Neural progenitor cell (in vitro differentiated cells): ENCODE measurements around the gene AKAP5. TPM values are rescaled to one million over a fixed set of nuclear protein-coding genes. Genes with fewer than 3 reads are reported as not detected.

Experiments used
- DNase-seq: peaks from one replicate; pipeline ENCODE4 v3.0.0-alpha.2; 2016; ENCODE audit warnings: low spot score
- H2AFZ ChIP-seq: fragments of 200-600 bp; sonication (generic); replicated peaks from 2 replicates; pipeline ENCODE4 v1.6.1; 2016; ENCODE audit warnings: antibody characterized with exemption
- H3F3A ChIP-seq: fragments of 200-600 bp; sonication (generic); 2 replicates; pipeline ENCODE4 v1.6.1; 2016; ENCODE audit warnings: antibody characterized with exemption, low read depth
- H3K27ac ChIP-seq: fragments of 200-600 bp; sonication (generic); 2 replicates; pipeline ENCODE4 v1.5.1; 2016; ENCODE audit warnings: mild to moderate bottlenecking
- H3K27me3 ChIP-seq: fragments of 200-600 bp; sonication (generic); 2 replicates; pipeline ENCODE4 v1.6.1; 2016; ENCODE audit warnings: mild to moderate bottlenecking, moderate library complexity
- H3K36me3 ChIP-seq: fragments of 200-600 bp; sonication (generic); 2 replicates; pipeline ENCODE4 v1.5.1; 2016
- H3K4me1 ChIP-seq: fragments of 200-600 bp; sonication (generic); 2 replicates; pipeline ENCODE4 v1.6.1; 2016; ENCODE audit warnings: mixed run types
- H3K4me2 ChIP-seq: fragments of 200-600 bp; sonication (generic); 2 replicates; pipeline ENCODE4 v1.6.1; 2016
- H3K4me3 ChIP-seq: fragments of 200-600 bp; sonication (generic); 2 replicates; pipeline ENCODE4 v1.5.1; 2016
- H3K79me2 ChIP-seq: fragments of 200-600 bp; sonication (generic); 2 replicates; pipeline ENCODE4 v1.6.1; 2016; ENCODE audit warnings: low read depth
- H3K9ac ChIP-seq: fragments of 200-600 bp; sonication (generic); 2 replicates; pipeline ENCODE4 v1.6.1; 2016
- H3K9me3 ChIP-seq: fragments of 200-600 bp; sonication (generic); 2 replicates; pipeline ENCODE4 v1.5.1; 2016; ENCODE audit warnings: low read depth
- H4K20me1 ChIP-seq: fragments of 200-600 bp; sonication (generic); 2 replicates; pipeline ENCODE4 v1.6.1; 2016; ENCODE audit warnings: low read depth
- H3K27ac Mint-ChIP-seq: 3 replicates; pipeline ENCODE4 v1.8.0; 2021; ENCODE audit warnings: mixed read lengths
- H3K27me3 Mint-ChIP-seq: 2 replicates; pipeline ENCODE4 v1.8.0; 2022; ENCODE audit warnings: low read depth, mild to moderate bottlenecking, inconsistent platforms, moderate library complexity, mixed read lengths; ENCODE audit not compliant: insufficient read depth
- H3K36me3 Mint-ChIP-seq: 3 replicates; pipeline ENCODE4 v1.8.0; 2021; ENCODE audit warnings: mixed read lengths
- H3K4me1 Mint-ChIP-seq: 3 replicates; pipeline ENCODE4 v1.8.0; 2021; ENCODE audit warnings: mixed read lengths
- H3K4me3 Mint-ChIP-seq: 3 replicates; pipeline ENCODE4 v1.8.0; 2021; ENCODE audit warnings: mild to moderate bottlenecking, moderate library complexity, mixed read lengths
- H3K9me3 Mint-ChIP-seq: 3 replicates; pipeline ENCODE4 v1.8.0; 2020; ENCODE audit warnings: mixed read lengths
- CTCF ChIP-seq: fragments of 200-600 bp; sonication (generic); IDR thresholded peaks from 2 replicates; pipeline ENCODE4 v1.5.1; 2017; ENCODE audit warnings: antibody characterized with exemption, mild to moderate bottlenecking
- EZH2 ChIP-seq: fragments of 200-600 bp; sonication (generic); IDR thresholded peaks from 2 replicates; pipeline ENCODE4 v1.6.1; 2017; ENCODE audit warnings: antibody characterized with exemption, mild to moderate bottlenecking, moderate library complexity
- EZH2phosphoT487 ChIP-seq: fragments of 200-600 bp; sonication (generic); IDR thresholded peaks from 2 replicates; pipeline ENCODE4 v1.6.1; 2017; ENCODE audit warnings: antibody characterized with exemption
- total RNA-seq: library from RNA; depleted of rRNA; stranded (reverse); fragments of >200 nt; gene quantifications from 2 replicates; pipeline ENCODE4 v1.2.3, GENCODE V29; 2015; ENCODE audit warnings: low replicate concordance

The AKAP5 gene
- total RNA-seq, 1 donor from 2014 or later = 3.2 TPM

DNA sequence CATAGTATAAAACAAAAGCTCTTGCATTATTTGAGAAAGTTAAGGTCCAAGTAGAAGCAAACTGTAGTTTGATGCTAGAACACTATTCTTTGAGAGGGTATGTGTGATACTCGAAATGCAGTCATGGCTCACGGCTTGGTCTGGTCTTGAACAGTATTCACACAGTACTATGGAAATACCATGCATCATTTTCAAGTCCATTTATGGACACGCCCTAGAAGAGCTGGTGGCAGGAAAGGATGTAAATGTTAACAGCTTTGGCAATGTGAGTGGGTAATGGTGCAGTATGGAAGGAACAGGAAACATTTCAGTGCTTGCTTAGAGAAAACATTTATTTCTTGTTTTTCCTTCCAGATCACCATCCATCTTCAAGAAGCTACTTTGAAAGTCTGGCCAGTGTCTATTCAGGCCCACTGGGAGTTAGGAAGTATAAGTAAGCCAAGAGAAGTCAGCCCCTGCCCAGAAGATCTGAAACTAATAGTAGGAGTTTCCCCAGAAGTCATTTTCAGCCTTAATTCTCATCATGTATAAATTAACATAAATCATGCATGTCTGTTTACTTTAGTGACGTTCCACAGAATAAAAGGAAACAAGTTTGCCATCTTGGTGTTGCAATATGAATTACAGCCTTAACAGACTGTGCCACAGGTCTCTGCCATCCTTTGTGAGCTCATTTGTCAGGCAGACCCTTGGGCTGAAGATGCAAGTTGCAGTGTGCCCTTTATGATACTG, 5.7 kb upstream of the AKAP5 start:
- H3K4me3 ChIP-seq = no peak overlapping the region
- no peak overlapping the region for H2AFZ ChIP-seq
- no peak overlapping the region for H3K27ac ChIP-seq
- peaks cover 5% of the 10 kb centered on the region for H3K27me3 ChIP-seq
- H3K27me3 Mint-ChIP-seq = peaks cover 1% of the 10 kb centered on the region
- H4K20me1 ChIP-seq = no peaks in the 10 kb centered on the region
- peaks cover 11% of the 10 kb centered on the region for H3F3A ChIP-seq
- H3K27ac Mint-ChIP-seq = no peak overlapping the region
- H3K9ac ChIP-seq = no peak overlapping the region
- no peaks in the 10 kb centered on the region for H3K9me3 Mint-ChIP-seq
- H3K9me3 ChIP-seq = no peaks in the 10 kb centered on the region
- peaks cover 2% of the 10 kb centered on the region for H3K4me1 ChIP-seq
- TF ChIP-seq EZH2phosphoT487 (no peak), CTCF (no peak), EZH2 (no peak)
- no peak overlapping the region for H3K4me3 Mint-ChIP-seq
- no peaks in the 10 kb centered on the region for H3K4me1 Mint-ChIP-seq
- H3K4me2 ChIP-seq = no peak overlapping the region
- H3K36me3 ChIP-seq = no peaks in the 10 kb centered on the region
- no peaks in the 10 kb centered on the region for H3K79me2 ChIP-seq
- H3K36me3 Mint-ChIP-seq = peaks cover 4% of the 10 kb centered on the region
- no peak for DNase-seq

DNA sequence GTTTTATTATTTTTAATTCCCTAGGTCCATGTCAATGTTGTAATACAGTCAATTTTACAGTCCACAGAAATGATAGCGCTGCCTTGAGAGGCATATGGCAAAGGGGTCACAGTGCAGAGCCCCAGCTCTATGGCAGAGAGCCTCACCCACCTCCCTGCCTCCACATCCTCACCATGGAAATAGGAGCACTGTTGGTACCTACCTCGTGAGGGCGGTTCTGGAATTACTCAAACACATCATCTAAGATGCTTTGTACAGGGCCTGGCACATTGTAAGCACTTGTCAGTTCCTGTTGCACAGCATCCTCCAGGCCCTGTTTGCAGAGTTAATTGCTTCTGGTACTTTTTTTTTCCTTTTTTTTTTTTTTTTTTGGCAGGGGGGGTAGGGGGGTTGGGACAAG, 4.1 kb upstream of the AKAP5 start:
- Histone ChIP-seq H3K4me2 (no peak overlapping the region), H3K9me3 (no peaks in the 10 kb centered on the region), H3K9ac (no peak overlapping the region), H3K36me3 (no peaks in the 10 kb centered on the region), H3K27ac (no peak overlapping the region), H3F3A (peaks cover 25% of the 10 kb centered on the region), H3K79me2 (no peaks in the 10 kb centered on the region), H3K27me3 (peaks cover 7% of the 10 kb centered on the region), H4K20me1 (no peaks in the 10 kb centered on the region), H3K4me1 (peaks cover 10% of the 10 kb centered on the region), H3K4me3 (no peak overlapping the region), H2AFZ (no peak overlapping the region)
- no peak for TF ChIP-seq CTCF
- no peak for TF ChIP-seq EZH2
- no peak for TF ChIP-seq EZH2phosphoT487
- no peak for DNase-seq
- Mint-ChIP-seq H3K4me1 (peaks cover 9% of the 10 kb centered on the region), H3K9me3 (no peaks in the 10 kb centered on the region), H3K4me3 (no peak overlapping the region), H3K27me3 (no peaks in the 10 kb centered on the region), H3K27ac (no peak overlapping the region), H3K36me3 (peaks cover 2% of the 10 kb centered on the region)

DNA sequence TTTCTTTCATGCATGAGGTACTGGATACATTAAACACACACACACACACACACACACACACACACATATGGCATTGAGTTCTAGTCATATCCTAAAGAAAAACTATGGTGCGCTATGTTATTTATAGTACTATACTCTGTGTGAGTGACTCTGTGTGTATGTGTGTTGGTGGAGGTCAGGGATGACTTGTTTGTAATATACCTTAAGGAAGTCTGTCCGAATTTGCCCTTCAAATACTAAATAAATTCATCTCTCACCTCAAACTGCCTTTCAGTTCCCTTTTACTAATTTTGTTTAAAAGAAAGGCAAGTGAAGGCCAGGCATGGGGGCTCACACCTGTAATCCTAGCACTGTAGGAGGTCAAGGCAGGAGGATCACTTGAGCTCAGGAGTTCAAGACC, 2.1 kb upstream of the AKAP5 start:
- Histone ChIP-seq H3K4me2 (no peak overlapping the region), H3K27ac (no peak overlapping the region), H3K79me2 (no peaks in the 10 kb centered on the region), H2AFZ (no peak overlapping the region), H3K9me3 (no peaks in the 10 kb centered on the region), H3K9ac (no peak overlapping the region), H3K36me3 (no peaks in the 10 kb centered on the region), H4K20me1 (no peaks in the 10 kb centered on the region), H3K4me1 (peaks cover 13% of the 10 kb centered on the region), H3K27me3 (peaks cover 14% of the 10 kb centered on the region), H3K4me3 (no peak overlapping the region), H3F3A (peaks cover 30% of the 10 kb centered on the region)
- peaks cover 9% of the 10 kb centered on the region for H3K4me1 Mint-ChIP-seq
- no peaks in the 10 kb centered on the region for H3K9me3 Mint-ChIP-seq
- no peak overlapping the region for H3K27ac Mint-ChIP-seq
- H3K4me3 Mint-ChIP-seq = no peak overlapping the region
- H3K27me3 Mint-ChIP-seq = no peaks in the 10 kb centered on the region
- H3K36me3 Mint-ChIP-seq = peaks cover 1% of the 10 kb centered on the region
- TF ChIP-seq CTCF (no peak), EZH2 (no peak), EZH2phosphoT487 (no peak)
- no peak for DNase-seq
